CD8-positive, alpha-beta memory T cell (primary cell): ENCODE results near the gene ALDH5A1. TPM values are rescaled to one million over a fixed set of nuclear protein-coding genes. Genes with fewer than 3 reads are reported as not detected.

Source experiments
- CTCF ChIA-PET: fragments of 350-600 bp; sonication (Branson Sonifier 250); formaldehyde crosslinking; loops from one replicate; lab custom pipeline; 2021; ENCODE audit warnings: antibody characterized with exemption; lab: Charles Lee
- POLR2A ChIA-PET: fragments of 350-600 bp; sonication (Branson Sonifier 250); formaldehyde crosslinking; loops from one replicate; lab custom pipeline; 2021; ENCODE audit warnings: antibody characterized with exemption; lab: Charles Lee
- DNase-seq, 5 donors: peaks; one replicate each; pipeline versions ENCODE4 v3.0.0 to v3.0.0-alpha.2; 2020 to 2022; ENCODE audit warnings: mixed read lengths in 1 of 5
- H3K27ac ChIP-seq: one replicate; pipeline ENCODE4 v1.7.0; 2013; ENCODE audit warnings: low read depth, mild to moderate bottlenecking, low read length, moderate library complexity
- H3K27me3 ChIP-seq: 2 replicates; pipeline ENCODE4 v1.7.0; 2013; ENCODE audit warnings: low read length, mild to moderate bottlenecking; ENCODE audit not compliant: insufficient read depth, poor library complexity, severe bottlenecking
- H3K36me3 ChIP-seq: 2 replicates; pipeline ENCODE4 v1.7.0; 2013; ENCODE audit warnings: mild to moderate bottlenecking, low read length, moderate library complexity; ENCODE audit not compliant: insufficient read depth
- H3K4me1 ChIP-seq: 2 replicates; pipeline ENCODE4 v1.7.0; 2013; ENCODE audit warnings: mild to moderate bottlenecking, low read length, moderate library complexity; ENCODE audit not compliant: insufficient read depth
- H3K4me3 ChIP-seq: 2 replicates; pipeline ENCODE4 v1.7.0; 2013; ENCODE audit warnings: mild to moderate bottlenecking, low read length
- H3K9me3 ChIP-seq: 2 replicates; pipeline ENCODE4 v1.7.0; 2013; ENCODE audit warnings: mild to moderate bottlenecking, low read length
- H3K27ac Mint-ChIP-seq, 8 donors: one replicate each; pipeline ENCODE4 v1.8.0; 2020 to 2021; ENCODE audit warnings: mixed read lengths in 8 of 8, mild to moderate bottlenecking in 6 of 8, inconsistent platforms in 3 of 8, moderate library complexity in 3 of 8
- H3K27me3 Mint-ChIP-seq, 2 donors: one replicate each; pipeline ENCODE4 v1.8.0; 2020 to 2021; ENCODE audit warnings: mixed read lengths in 2 of 2, mild to moderate bottlenecking in 1 of 2, moderate library complexity in 1 of 2
- H3K36me3 Mint-ChIP-seq, 3 donors: one replicate each; pipeline ENCODE4 v1.8.0; 2020 to 2021; ENCODE audit warnings: mixed read lengths in 3 of 3, inconsistent platforms in 1 of 3, mild to moderate bottlenecking in 1 of 3
- H3K4me1 Mint-ChIP-seq, 3 donors: one replicate each; pipeline ENCODE4 v1.8.0; 2020 to 2021; ENCODE audit warnings: mixed read lengths in 3 of 3, inconsistent platforms in 1 of 3, mild to moderate bottlenecking in 1 of 3
- H3K4me3 Mint-ChIP-seq, 7 donors: one replicate each; pipeline ENCODE4 v1.8.0; 2020 to 2021; ENCODE audit warnings: mixed read lengths in 7 of 7, mild to moderate bottlenecking in 6 of 7, moderate library complexity in 4 of 7, inconsistent platforms in 2 of 7
- H3K9me3 Mint-ChIP-seq, 5 donors: one replicate each; pipeline ENCODE4 v1.8.0; 2020 to 2022; ENCODE audit warnings: mixed read lengths in 5 of 5, mild to moderate bottlenecking in 3 of 5, moderate library complexity in 2 of 5, inconsistent platforms in 1 of 5
- polyA plus RNA-seq: library from polyadenylated mRNA; unstranded; fragments of 300-500 nt; fragmentation: Illumina TruSeq; gene quantifications from one replicate; pipeline ENCODE4 v1.2.3, GENCODE V29; 2021
- total RNA-seq, 2 experiments: library from RNA; stranded (reverse); gene quantifications; one replicate each; pipeline ENCODE4 v1.2.3, GENCODE V29; 2021

Gene ALDH5A1
- total and polyA plus RNA-seq, 3 experiments from 2014 or later: 11.8 to 15.4 (median 13.2) TPM

DNA sequence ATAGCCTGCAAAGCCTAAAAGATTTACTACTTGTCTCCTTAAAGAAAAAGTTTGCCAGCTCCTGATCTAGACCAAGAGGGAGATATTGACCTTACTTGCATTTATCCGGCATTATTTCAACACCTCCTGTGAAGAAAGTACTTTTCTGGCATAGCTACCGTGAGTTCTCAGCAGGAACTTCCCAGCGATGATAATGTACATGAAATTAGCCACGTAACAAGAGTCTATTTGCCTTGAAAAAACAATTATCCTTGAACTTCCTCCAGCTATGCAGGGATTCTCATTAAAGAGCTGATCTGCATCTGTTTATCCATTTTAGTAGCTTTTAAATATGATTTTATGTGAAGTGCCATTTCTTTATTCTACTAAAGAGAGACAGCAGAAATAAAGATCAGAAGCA lies 41.7 kb downstream of the ALDH5A1 start:
- H3K36me3 ChIP-seq: peaks cover 9% of the 10 kb centered on the region
- H3K9me3 ChIP-seq: no peaks in the 10 kb centered on the region
- H3K36me3 Mint-ChIP-seq: peaks cover 13 to 58% (median 23%) of the 10 kb centered on the region in 3 donors
- H3K27ac ChIP-seq: no peak overlapping the region
- no peaks in the 10 kb centered on the region for H3K27me3 ChIP-seq
- CTCF ChIA-PET: no interaction called here
- H3K27me3 Mint-ChIP-seq: no peaks in the 10 kb centered on the region
- no peak for DNase-seq
- H3K4me1 Mint-ChIP-seq: no peaks in the 10 kb centered on the region
- H3K9me3 Mint-ChIP-seq: no peaks in the 10 kb centered on the region
- no peaks in the 10 kb centered on the region for H3K4me1 ChIP-seq
- H3K4me3 ChIP-seq: no peak overlapping the region
- POLR2A ChIA-PET: no interaction called here
- H3K4me3 Mint-ChIP-seq: no peak overlapping the region
- no peak overlapping the region for H3K27ac Mint-ChIP-seq

DNA sequence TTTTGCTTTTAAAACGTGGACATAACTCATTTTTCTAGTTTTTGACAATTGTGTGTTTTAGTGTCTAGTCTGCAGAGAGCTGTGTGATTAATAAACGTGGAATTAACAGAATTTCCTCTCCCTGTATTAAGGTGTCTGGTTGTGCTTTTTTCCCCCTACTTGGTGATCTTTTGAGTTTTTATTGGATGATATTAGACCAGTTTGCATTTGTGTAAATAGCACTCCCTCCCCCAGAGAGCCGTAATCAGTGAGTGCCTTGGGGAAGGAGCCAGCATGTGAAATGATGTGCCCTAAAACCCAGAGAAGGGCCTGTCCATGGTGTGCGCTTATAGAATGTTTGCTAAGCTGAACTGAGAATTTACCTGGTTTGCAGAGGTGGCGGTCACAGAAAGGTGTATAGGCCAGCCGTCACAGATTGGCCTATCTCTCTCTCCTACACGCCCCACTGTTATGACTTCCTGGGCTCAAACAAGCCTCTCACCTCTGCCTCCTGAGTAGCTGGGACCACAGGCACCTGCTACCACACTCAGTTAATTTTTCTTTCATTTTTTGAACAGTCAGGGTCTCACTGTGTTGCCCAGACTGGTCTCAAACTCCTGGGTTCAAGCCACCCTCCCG lies 42.4 kb downstream of the ALDH5A1 start:
- Histone ChIP-seq H3K4me3 (no peak overlapping the region), H3K4me1 (no peaks in the 10 kb centered on the region), H3K27ac (no peak overlapping the region), H3K27me3 (no peaks in the 10 kb centered on the region), H3K9me3 (no peaks in the 10 kb centered on the region), H3K36me3 (peaks cover 9% of the 10 kb centered on the region)
- Mint-ChIP-seq H3K27me3 (no peaks in the 10 kb centered on the region), H3K27ac (no peak overlapping the region), H3K4me3 (no peak overlapping the region), H3K4me1 (no peaks in the 10 kb centered on the region), H3K36me3 (peaks cover 13 to 51% (median 19%) of the 10 kb centered on the region in 3 donors), H3K9me3 (no peaks in the 10 kb centered on the region)
- ChIA-PET POLR2A (no interaction called here), CTCF (interaction anchor here (1.9 kb wide), 1 partner anchor 14 kb away, joined by 5 read pairs; no protein-coding TSS in a partner anchor)
- no peak for DNase-seq

DNA sequence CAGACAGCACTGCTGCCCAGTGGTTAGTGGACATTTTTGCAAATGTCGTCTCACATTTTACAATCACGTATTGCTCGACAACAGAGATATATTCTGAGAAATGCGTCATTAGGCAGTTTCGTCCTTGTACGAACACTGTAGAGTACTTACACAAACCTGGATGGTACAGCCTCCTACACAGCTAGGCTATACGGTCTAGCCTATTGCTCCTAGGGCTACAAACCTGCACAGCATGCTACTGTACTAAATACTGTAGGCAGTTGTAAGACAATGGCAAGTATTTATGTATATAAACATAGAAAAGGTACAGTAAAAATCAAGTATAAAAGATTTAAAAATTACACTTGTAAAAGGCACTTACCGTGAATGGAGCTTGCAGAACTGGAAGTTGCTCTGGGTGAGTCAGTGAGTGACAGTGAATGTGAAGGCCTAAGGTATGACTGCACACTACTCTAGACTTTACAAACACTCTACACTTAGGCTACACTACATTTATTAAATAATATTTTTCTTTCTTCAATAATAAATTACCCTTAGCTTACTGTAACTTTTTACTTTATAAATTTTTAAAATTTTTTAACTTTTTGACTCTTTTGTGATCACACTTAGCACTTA lies 43.1 kb downstream of the ALDH5A1 start:
- POLR2A ChIA-PET: no interaction called here
- CTCF ChIA-PET: interaction anchor here (1.9 kb wide), 1 partner anchor 13 kb away, joined by 5 read pairs; no protein-coding TSS in a partner anchor
- Mint-ChIP-seq H3K36me3 (peaks cover 10 to 44% (median 15%) of the 10 kb centered on the region in 3 donors), H3K9me3 (no peaks in the 10 kb centered on the region), H3K4me1 (no peaks in the 10 kb centered on the region), H3K27me3 (no peaks in the 10 kb centered on the region), H3K27ac (no peak overlapping the region), H3K4me3 (no peak overlapping the region)
- Histone ChIP-seq H3K27me3 (no peaks in the 10 kb centered on the region), H3K4me3 (no peak overlapping the region), H3K9me3 (no peaks in the 10 kb centered on the region), H3K36me3 (peaks cover 9% of the 10 kb centered on the region), H3K4me1 (no peaks in the 10 kb centered on the region), H3K27ac (no peak overlapping the region)
- DNase-seq: no peak

DNA sequence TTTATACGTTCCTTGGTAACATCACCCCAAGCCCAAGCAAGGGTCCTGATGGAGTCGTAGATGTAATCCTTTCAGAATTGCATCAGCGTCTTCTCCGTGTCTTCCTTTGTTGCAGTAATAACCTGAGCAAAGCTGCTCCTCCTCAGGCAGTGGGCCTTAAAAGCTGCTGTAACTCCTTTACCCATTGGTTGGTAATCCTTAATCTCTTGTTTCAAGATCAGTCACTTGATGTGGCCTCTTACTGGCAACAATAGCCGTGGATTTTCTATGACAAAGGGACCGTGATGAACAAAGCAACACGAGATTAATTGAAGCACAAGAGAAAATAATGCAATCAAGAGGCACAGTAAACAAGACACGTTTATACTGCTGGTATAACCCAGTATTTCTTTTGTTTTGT lies 44.6 kb downstream of the ALDH5A1 start:
- Histone ChIP-seq H3K36me3 (no peaks in the 10 kb centered on the region), H3K27me3 (no peaks in the 10 kb centered on the region), H3K9me3 (no peaks in the 10 kb centered on the region), H3K27ac (no peak overlapping the region), H3K4me1 (no peaks in the 10 kb centered on the region), H3K4me3 (no peak overlapping the region)
- ChIA-PET CTCF (no interaction called here), POLR2A (no interaction called here)
- Mint-ChIP-seq H3K9me3 (no peaks in the 10 kb centered on the region), H3K27ac (peak overlapping the region in 1 of 8 donors; percentile 36), H3K36me3 (peaks cover under 1 to 30% (median 6%) of the 10 kb centered on the region in 3 donors), H3K27me3 (no peaks in the 10 kb centered on the region), H3K4me3 (no peak overlapping the region), H3K4me1 (no peaks in the 10 kb centered on the region)
- DNase-seq: no peak

DNA sequence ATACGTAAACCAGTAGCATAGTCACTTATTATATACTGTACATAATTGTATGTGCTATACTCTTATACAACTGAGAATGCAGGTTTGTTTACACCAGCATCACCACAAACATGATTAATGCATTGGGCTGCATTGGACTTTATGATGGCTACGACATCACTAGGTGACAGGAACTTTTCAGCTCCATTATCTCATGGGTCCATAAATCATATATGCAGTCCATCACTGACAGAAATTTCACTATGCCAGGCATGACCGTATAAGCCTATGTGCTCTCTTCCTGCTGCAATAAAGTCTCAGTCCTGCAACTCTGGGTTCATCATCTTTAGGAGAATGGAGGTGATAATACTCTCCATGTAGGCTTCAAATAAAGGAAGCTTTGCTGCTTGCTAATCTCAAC lies 45.4 kb downstream of the ALDH5A1 start:
- H3K4me1 ChIP-seq: no peaks in the 10 kb centered on the region
- Mint-ChIP-seq H3K36me3 (peaks cover 0 to 22% (median 0%) of the 10 kb centered on the region in 3 donors), H3K9me3 (no peaks in the 10 kb centered on the region), H3K27me3 (no peaks in the 10 kb centered on the region), H3K4me3 (no peak overlapping the region), H3K27ac (no peak overlapping the region), H3K4me1 (no peaks in the 10 kb centered on the region)
- ChIA-PET CTCF (no interaction called here), POLR2A (no interaction called here)
- no peaks in the 10 kb centered on the region for H3K27me3 ChIP-seq
- no peak overlapping the region for H3K4me3 ChIP-seq
- no peaks in the 10 kb centered on the region for H3K9me3 ChIP-seq
- no peak overlapping the region for H3K27ac ChIP-seq
- no peaks in the 10 kb centered on the region for H3K36me3 ChIP-seq
- no peak for DNase-seq

- Histone ChIP-seq H3K27me3 (no peaks in the 10 kb centered on the region), H3K36me3 (no peaks in the 10 kb centered on the region), H3K4me1 (no peaks in the 10 kb centered on the region), H3K27ac (no peak overlapping the region), H3K4me3 (no peak overlapping the region), H3K9me3 (no peaks in the 10 kb centered on the region)
- no peak for DNase-seq
- Mint-ChIP-seq H3K4me1 (peaks cover 5 to 7% (median 7%) of the 10 kb centered on the region in 3 donors), H3K36me3 (peaks cover 0 to 6% (median 2%) of the 10 kb centered on the region in 3 donors), H3K27me3 (peaks cover 12 to 28% of the 10 kb centered on the region in 2 donors), H3K9me3 (no peaks in the 10 kb centered on the region), H3K4me3 (no peak overlapping the region), H3K27ac (no peak overlapping the region)
- ChIA-PET CTCF (no interaction called here), POLR2A (no interaction called here)
Measured at GRCh38 chr6:24543683-24544082, 48.9 kb downstream of the ALDH5A1 start.

DNA sequence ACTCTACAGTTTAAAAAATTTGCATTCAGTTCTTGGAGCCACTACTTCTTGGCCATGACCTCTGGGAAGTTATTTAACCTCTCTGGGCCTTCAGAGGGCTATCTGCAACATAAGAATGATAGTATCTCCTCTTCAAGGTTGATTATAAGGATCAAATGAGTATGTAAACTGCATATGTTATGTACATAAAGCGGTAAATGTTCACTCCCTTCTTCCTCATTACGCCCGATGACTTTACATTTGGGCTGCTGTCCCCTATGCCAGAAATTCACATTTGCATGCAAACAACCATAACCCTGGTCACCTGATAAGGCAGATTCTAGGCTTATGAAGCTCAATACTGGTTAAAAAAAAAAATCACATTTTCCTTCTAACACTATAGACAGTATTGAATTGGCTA lies 50.4 kb downstream of the ALDH5A1 start:
- Histone ChIP-seq H3K9me3 (no peaks in the 10 kb centered on the region), H3K4me1 (no peaks in the 10 kb centered on the region), H3K36me3 (no peaks in the 10 kb centered on the region), H3K27ac (no peak overlapping the region), H3K4me3 (no peak overlapping the region), H3K27me3 (no peaks in the 10 kb centered on the region)
- H3K36me3 Mint-ChIP-seq: peaks cover 0 to 2% (median 0%) of the 10 kb centered on the region in 3 donors
- no peak overlapping the region for H3K27ac Mint-ChIP-seq
- peaks cover 5 to 7% (median 7%) of the 10 kb centered on the region in 3 donors for H3K4me1 Mint-ChIP-seq
- ChIA-PET CTCF (no interaction called here), POLR2A (no interaction called here)
- peaks cover 15 to 29% of the 10 kb centered on the region in 2 donors for H3K27me3 Mint-ChIP-seq
- H3K9me3 Mint-ChIP-seq: no peaks in the 10 kb centered on the region
- H3K4me3 Mint-ChIP-seq: no peak overlapping the region
- no peak for DNase-seq

DNA sequence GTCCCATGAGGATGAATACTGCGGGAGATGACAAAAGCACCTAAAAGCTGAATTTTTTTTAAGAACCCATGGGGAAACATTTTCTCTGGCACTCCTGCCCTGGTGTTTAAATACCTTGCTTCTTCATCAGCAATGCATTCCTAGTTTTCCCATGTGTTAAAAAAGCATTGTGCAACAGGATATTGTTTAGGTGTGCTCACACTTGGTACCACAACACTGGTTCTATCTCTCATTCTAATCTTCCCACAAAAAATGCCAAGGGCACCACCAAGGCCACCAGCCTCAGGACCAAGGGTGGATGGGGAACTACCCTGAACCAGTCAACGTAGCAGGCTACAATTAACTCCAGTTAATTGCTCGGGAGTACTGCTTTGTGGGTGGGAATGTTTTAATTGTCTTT lies 50.9 kb downstream of the ALDH5A1 start:
- peaks cover 16 to 29% of the 10 kb centered on the region in 2 donors for H3K27me3 Mint-ChIP-seq
- no peak overlapping the region for H3K4me3 ChIP-seq
- H3K4me3 Mint-ChIP-seq: no peak overlapping the region
- no peak for DNase-seq
- H3K9me3 ChIP-seq: no peaks in the 10 kb centered on the region
- no peaks in the 10 kb centered on the region for H3K27me3 ChIP-seq
- no peak overlapping the region for H3K27ac ChIP-seq
- peaks cover 0 to 2% (median 0%) of the 10 kb centered on the region in 3 donors for H3K36me3 Mint-ChIP-seq
- no peaks in the 10 kb centered on the region for H3K36me3 ChIP-seq
- no peaks in the 10 kb centered on the region for H3K4me1 ChIP-seq
- H3K27ac Mint-ChIP-seq: no peak overlapping the region
- ChIA-PET CTCF (no interaction called here), POLR2A (no interaction called here)
- peaks cover 5 to 7% (median 7%) of the 10 kb centered on the region in 3 donors for H3K4me1 Mint-ChIP-seq
- H3K9me3 Mint-ChIP-seq: no peaks in the 10 kb centered on the region
